NCI-H82 (cell line): ENCODE data around the gene LRP8.

Experiments used
- DNase-seq: peaks from one replicate; lab custom pipeline; 2025; lab: John Stamatoyannopoulos, UW

LRP8 gene

GRCh38 chr1:53328009-53328461, at the start of gene LRP8:
LRP8 (minus strand) TSS chr1:53328070; CDS start chr1:53327912, 158 bp downstream.
- peak; percentile 82 for DNase-seq

- no peak for DNase-seq
These were observed 49.6 kb upstream of the LRP8 start for GRCh38 chr1:53377438-53377841.

GRCh38 chr1:53376742-53377437, 49.0 kb upstream of the LRP8 start:
- peak; percentile 55 for DNase-seq

- DNase-seq = peak; percentile 99
These were observed 48.2 kb upstream of the LRP8 start for GRCh38 chr1:53376041-53376461.

- DNase-seq = peak; percentile 67
These were observed 47.6 kb upstream of the LRP8 start for GRCh38 chr1:53375440-53375839.

- no peak for DNase-seq
These were observed 45.4 kb upstream of the LRP8 start for GRCh38 chr1:53373246-53373645.

GRCh38 chr1:53372501-53372951, 44.7 kb upstream of the LRP8 start:
- DNase-seq = no peak

- DNase-seq = no peak
These were observed 44.0 kb upstream of the LRP8 start for GRCh38 chr1:53371851-53372250.

- DNase-seq = peak; percentile 71
These were observed 43.3 kb upstream of the LRP8 start for GRCh38 chr1:53371121-53371666.

- DNase-seq = no peak
These were observed 42.6 kb upstream of the LRP8 start for GRCh38 chr1:53370369-53370961.

GRCh38 chr1:53369761-53370160, 41.9 kb upstream of the LRP8 start:
- DNase-seq = no peak

GRCh38 chr1:53369034-53369750, 41.3 kb upstream of the LRP8 start:
- DNase-seq = no peak

- no peak for DNase-seq
These were observed 40.6 kb upstream of the LRP8 start for GRCh38 chr1:53368314-53369033.

GRCh38 chr1:53367503-53368313, 39.8 kb upstream of the LRP8 start:
- DNase-seq = no peak

GRCh38 chr1:53366901-53367502, 39.1 kb upstream of the LRP8 start:
- DNase-seq = no peak

- no peak for DNase-seq
These were observed 37.7 kb upstream of the LRP8 start for GRCh38 chr1:53365437-53366063.

- peak; percentile 86 for DNase-seq
These were observed 35.2 kb upstream of the LRP8 start for GRCh38 chr1:53362851-53363642.

GRCh38 chr1:53362270-53362669, 34.4 kb upstream of the LRP8 start:
- peak; percentile 50 for DNase-seq

- DNase-seq = peak; percentile 17
These were observed 33.7 kb upstream of the LRP8 start for GRCh38 chr1:53361541-53361961.
